ENCODE measurements around the gene TNNI3.
"Not testable (repeated sequence)": the region's sequence is repeated elsewhere in the genome, so short reads cannot be mapped to it uniquely, and the experiment has no call there.

The TNNI3 gene

GRCh38 chr19:55116859-55117662 lies 40.5 kb downstream of the TNNI3 start, which contains the start of gene PPP1R12C:
Gene PPP1R12C (minus strand): TSS chr19:55117637. CDS start chr19:55117543, 94 bp downstream.
- H3K4me3 ChIP-seq (ENCODE audit: low read length): peak within 1 kb of the TSS; percentile 94
- DNase-seq (ENCODE audit: low read depth, low spot score): no peak

- H3K4me3 ChIP-seq (ENCODE audit: low read length): peak overlapping the region; percentile 94
- no peak for DNase-seq (ENCODE audit: low read depth, low spot score)
Observed at GRCh38 chr19:55116232-55116858, 41.2 kb downstream of the TNNI3 start.

GRCh38 chr19:55115446-55116065 lies 42.0 kb downstream of the TNNI3 start:
- no peak for DNase-seq (ENCODE audit: low read depth, low spot score)
- peak overlapping the region; percentile 94 for H3K4me3 ChIP-seq (ENCODE audit: low read length)

- no peak overlapping the region for H3K4me3 ChIP-seq (ENCODE audit: low read length)
- no peak for DNase-seq (ENCODE audit: low read depth, low spot score)
Observed at GRCh38 chr19:55114566-55115145, 42.9 kb downstream of the TNNI3 start.

- H3K4me3 ChIP-seq (ENCODE audit: low read length): no peak overlapping the region
- DNase-seq (ENCODE audit: low read depth, low spot score): no peak
Observed at GRCh38 chr19:55113570-55114039, 43.9 kb downstream of the TNNI3 start.

- no peak for DNase-seq (ENCODE audit: low read depth, low spot score)
- no peak overlapping the region for H3K4me3 ChIP-seq (ENCODE audit: low read length)
Observed at GRCh38 chr19:55112777-55113569, 44.6 kb downstream of the TNNI3 start.

- DNase-seq (ENCODE audit: low read depth, low spot score): no peak
- H3K4me3 ChIP-seq (ENCODE audit: low read length): no peak overlapping the region
Observed at GRCh38 chr19:55112246-55112776, 45.2 kb downstream of the TNNI3 start.

- no peak for DNase-seq (ENCODE audit: low read depth, low spot score)
- H3K4me3 ChIP-seq (ENCODE audit: low read length): no peak overlapping the region
Observed at GRCh38 chr19:55111238-55111831, 46.2 kb downstream of the TNNI3 start.

- H3K4me3 ChIP-seq (ENCODE audit: low read length): no peak overlapping the region
- no peak for DNase-seq (ENCODE audit: low read depth, low spot score)
Observed at GRCh38 chr19:55109527-55110291, 47.8 kb downstream of the TNNI3 start.

GRCh38 chr19:55107252-55107651 lies 50.3 kb downstream of the TNNI3 start:
- not testable (repeated sequence) for H3K4me3 ChIP-seq (ENCODE audit: low read length); DNase-seq (ENCODE audit: low read depth, low spot score)

- no peak for DNase-seq (ENCODE audit: low read depth, low spot score)
Observed at GRCh38 chr19:55106591-55106990, 50.9 kb downstream of the TNNI3 start.

GRCh38 chr19:55105237-55105636 lies 52.3 kb downstream of the TNNI3 start:
- no peak overlapping the region for H3K4me3 ChIP-seq (ENCODE audit: low read length)
- no peak for DNase-seq (ENCODE audit: low read depth, low spot score)

More at GRCh38 chr19:55106591-55106990, 50.9 kb downstream of the TNNI3 start:
- H3K4me3 ChIP-seq (ENCODE audit: low read length): no peak overlapping the region

- no peak for DNase-seq (ENCODE audit: low read depth, low spot score)
- H3K4me3 ChIP-seq (ENCODE audit: low read length): no peak overlapping the region
Observed at GRCh38 chr19:55103190-55103589, 54.3 kb downstream of the TNNI3 start.
